Measurements from ENCODE around the gene KCNQ1OT1. TPM values are rescaled to one million over a fixed set of nuclear protein-coding genes. Genes with fewer than 3 reads are reported as not detected.
A peak's percentile ranks its signal among the peaks of the same experiment; 100 is the strongest.

KCNQ1OT1 gene
- polyA plus RNA-seq, 1 of the 3 experiments (the other 2 are of a cell fraction) = 0.03 TPM

DNA sequence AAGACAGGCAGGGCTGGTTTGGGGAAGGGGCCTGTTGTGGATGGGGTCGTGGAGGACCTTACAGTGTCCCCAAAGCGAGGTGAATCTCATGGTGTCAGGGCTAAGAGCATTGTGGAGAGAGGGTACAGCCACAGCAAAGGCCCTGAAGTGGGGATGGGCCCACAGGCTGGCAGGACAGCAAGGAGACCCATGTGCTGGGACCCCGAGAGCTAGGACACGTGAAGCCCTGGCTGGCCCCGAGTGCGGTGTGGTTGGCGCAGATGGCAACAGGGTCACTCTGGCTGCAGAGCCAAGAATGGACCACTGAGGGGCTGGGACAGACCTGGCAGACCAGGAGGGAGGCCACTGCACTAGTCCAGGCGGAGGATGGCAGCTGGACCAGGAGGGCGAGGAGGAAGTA is 30.0 kb upstream of the KCNQ1OT1 start:
- 80% methylated on average over 9 of the region's 9 CpGs for WGBS (ENCODE audit: low lambda C conversion rate)
- Histone ChIP-seq H3K4me1 (ENCODE audit: control insufficient read depth in 1 of 2, insufficient read depth in 2 of 2, low read depth in 1 of 2, low read length in 1 of 2) (peaks cover 0 to 60% of the 10 kb centered on the region in 2 experiments; a peak in 1 of 4 replicates), H3K27ac (ENCODE audit: low read depth in 2 of 2, low read length in 1 of 2) (peak overlapping the region in 1 of 2 experiments; percentile 54; a peak in 1 of 4 replicates), H3K9me3 (no peaks in the 10 kb centered on the region), H3K9ac (no peak overlapping the region), H3K9me2 (no peaks in the 10 kb centered on the region), H3K4me2 (no peak overlapping the region), H3K4me3 (ENCODE audit: low read depth in 2 of 2, low read length in 1 of 2) (no peak overlapping the region), H3K79me2 (ENCODE audit: insufficient read depth) (no peaks in the 10 kb centered on the region), H3F3A (replicated peaks; ENCODE audit: insufficient read depth) (no peaks in the 10 kb centered on the region), H3K27me3 (ENCODE audit: insufficient read depth) (no peaks in the 10 kb centered on the region), H2AFZ (ENCODE audit: low read depth) (no peak overlapping the region), H4K20me1 (ENCODE audit: insufficient read depth) (no peaks in the 10 kb centered on the region), H3K36me3 (replicated peaks in 1 of 2; ENCODE audit: control insufficient read depth in 1 of 2, insufficient read depth in 2 of 2, low read length in 1 of 2) (no peaks in the 10 kb centered on the region)
- TF ChIP-seq EP300 (IDR thresholded peaks at IDR 0.05; ENCODE audit: borderline replicate concordance in 1 of 2, low read depth in 1 of 2, low read length in 1 of 2) (no peak), TCF12 (IDR thresholded peaks at IDR 0.05) (no peak), EZH2phosphoT487 (IDR thresholded peaks at IDR 0.05; ENCODE audit: borderline replicate concordance, low read depth) (no peak), RCOR1 (IDR thresholded peaks at IDR 0.05; ENCODE audit: low read length) (no peak), TAF1 (IDR thresholded peaks at IDR 0.05; ENCODE audit: borderline replicate concordance, low read depth, low read length) (no peak), POLR2AphosphoS5 (IDR thresholded peaks at IDR 0.05; ENCODE audit: low read depth, low read length) (no peak), FOXJ3 (CRISPR knock-in tag; IDR thresholded peaks at IDR 0.05) (no peak), FOXM1 (IDR thresholded peaks at IDR 0.05; ENCODE audit: low read depth) (no peak)
- TF ChIP-seq, protein P1, sequence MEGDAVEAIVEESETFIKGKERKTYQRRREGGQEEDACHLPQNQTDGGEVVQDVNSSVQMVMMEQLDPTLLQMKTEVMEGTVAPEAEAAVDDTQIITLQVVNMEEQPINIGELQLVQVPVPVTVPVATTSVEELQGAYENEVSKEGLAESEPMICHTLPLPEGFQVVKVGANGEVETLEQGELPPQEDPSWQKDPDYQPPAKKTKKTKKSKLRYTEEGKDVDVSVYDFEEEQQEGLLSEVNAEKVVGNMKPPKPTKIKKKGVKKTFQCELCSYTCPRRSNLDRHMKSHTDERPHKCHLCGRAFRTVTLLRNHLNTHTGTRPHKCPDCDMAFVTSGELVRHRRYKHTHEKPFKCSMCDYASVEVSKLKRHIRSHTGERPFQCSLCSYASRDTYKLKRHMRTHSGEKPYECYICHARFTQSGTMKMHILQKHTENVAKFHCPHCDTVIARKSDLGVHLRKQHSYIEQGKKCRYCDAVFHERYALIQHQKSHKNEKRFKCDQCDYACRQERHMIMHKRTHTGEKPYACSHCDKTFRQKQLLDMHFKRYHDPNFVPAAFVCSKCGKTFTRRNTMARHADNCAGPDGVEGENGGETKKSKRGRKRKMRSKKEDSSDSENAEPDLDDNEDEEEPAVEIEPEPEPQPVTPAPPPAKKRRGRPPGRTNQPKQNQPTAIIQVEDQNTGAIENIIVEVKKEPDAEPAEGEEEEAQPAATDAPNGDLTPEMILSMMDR (IDR thresholded peaks at IDR 0.05) = no peak
- ChIA-PET POLR2A (interaction anchor here (0.6 kb wide), 1 partner anchor 153 kb away, joined by 3 read pairs; no protein-coding TSS in a partner anchor), CTCF (interaction anchor here (1.8 to 2.0 kb wide), 2 partner anchors 11 to 158 kb away, joined by 5 to 6 read pairs; no protein-coding TSS in a partner anchor)
- DNase-seq = no peak

DNA sequence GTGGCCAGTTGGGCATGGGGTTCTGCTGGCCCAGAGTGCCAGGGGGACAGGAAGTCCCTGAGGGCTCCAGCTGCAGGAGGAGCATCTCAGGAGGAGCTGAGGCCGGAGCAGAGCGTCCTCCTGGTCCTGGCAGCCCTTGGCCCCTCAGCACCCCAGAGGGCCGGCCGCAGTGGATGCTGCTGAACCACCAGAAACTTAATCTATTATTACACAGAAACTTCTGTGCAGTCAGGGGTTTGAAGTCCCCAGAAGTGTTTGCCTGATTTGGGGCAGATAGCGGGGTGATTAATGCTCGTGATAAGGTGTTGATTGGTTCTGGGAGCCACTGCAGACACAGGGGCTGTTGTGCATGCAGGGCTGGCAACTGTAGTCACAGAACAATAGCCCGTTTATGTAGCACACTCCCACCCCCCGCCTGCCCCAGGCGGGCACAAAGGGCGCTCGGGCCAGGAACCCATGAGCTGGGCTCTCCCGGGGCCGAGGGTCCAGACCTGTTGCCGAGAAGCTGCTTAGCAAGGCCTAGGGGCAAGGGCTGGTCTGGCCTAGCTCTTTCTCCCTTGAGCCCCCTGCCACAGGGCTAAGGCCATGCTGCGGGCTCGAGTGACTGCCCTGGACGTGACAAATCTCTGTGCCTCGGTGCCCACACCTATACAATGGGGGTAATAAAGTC is 29.0 kb upstream of the KCNQ1OT1 start:
- POLR2A ChIA-PET = interaction anchor here (0.9 to 1.1 kb wide), 3 partner anchors 29 to 157 kb away, joined by 3 to 7 read pairs (median 7); partner anchors contain the start of genes CDKN1C and KCNQ1OT1
- peak; percentile 79 for TF ChIP-seq FOXJ3 (CRISPR knock-in tag; IDR thresholded peaks at IDR 0.05)
- TF ChIP-seq GATA2 (CRISPR knock-in tag; IDR thresholded peaks at IDR 0.05) = peak; percentile 93
- no peak for TF ChIP-seq RXRA (IDR thresholded peaks at IDR 0.05; ENCODE audit: borderline replicate concordance, low read depth)
- peak in 1 of 2 experiments; percentile 71; a peak in 2 of 4 replicates for TF ChIP-seq EP300 (IDR thresholded peaks at IDR 0.05; ENCODE audit: borderline replicate concordance in 1 of 2, low read depth in 1 of 2, low read length in 1 of 2)
- peak; percentile 77 for DNase-seq
- Histone ChIP-seq H3K4me2 (no peak overlapping the region), H3F3A (replicated peaks; ENCODE audit: insufficient read depth) (no peaks in the 10 kb centered on the region), H2AFZ (ENCODE audit: low read depth) (no peak overlapping the region), H3K4me3 (ENCODE audit: low read depth in 2 of 2, low read length in 1 of 2) (no peak overlapping the region), H3K36me3 (replicated peaks in 1 of 2; ENCODE audit: control insufficient read depth in 1 of 2, insufficient read depth in 2 of 2, low read length in 1 of 2) (no peaks in the 10 kb centered on the region), H3K27ac (ENCODE audit: low read depth in 2 of 2, low read length in 1 of 2) (peak overlapping the region in 1 of 2 experiments; percentile 78; a peak in 2 of 4 replicates), H4K20me1 (ENCODE audit: insufficient read depth) (no peaks in the 10 kb centered on the region), H3K9me2 (no peaks in the 10 kb centered on the region), H3K4me1 (ENCODE audit: control insufficient read depth in 1 of 2, insufficient read depth in 2 of 2, low read depth in 1 of 2, low read length in 1 of 2) (peaks cover 0 to 52% of the 10 kb centered on the region in 2 experiments; a peak in 1 of 4 replicates), H3K79me2 (ENCODE audit: insufficient read depth) (no peaks in the 10 kb centered on the region), H3K9me3 (no peaks in the 10 kb centered on the region), H3K9ac (no peak overlapping the region), H3K27me3 (ENCODE audit: insufficient read depth) (no peaks in the 10 kb centered on the region)
- 56% methylated on average over 9 of the region's 18 CpGs for WGBS (ENCODE audit: low lambda C conversion rate)
- CTCF ChIA-PET = interaction anchor here (0.5 to 3.4 kb wide), 4 partner anchors 10 to 159 kb away, joined by 3 to 10 read pairs (median 6); partner anchors contain the start of gene CDKN1C

All from SK-N-SH (cell line).